ENCODE data around the gene TM4SF4. TPM values are rescaled to one million over a fixed set of nuclear protein-coding genes. Genes with fewer than 3 reads are reported as not detected.

TM4SF4 gene
- polyA plus RNA-seq, 1 donor from 2014 or later = not detected

DNA sequence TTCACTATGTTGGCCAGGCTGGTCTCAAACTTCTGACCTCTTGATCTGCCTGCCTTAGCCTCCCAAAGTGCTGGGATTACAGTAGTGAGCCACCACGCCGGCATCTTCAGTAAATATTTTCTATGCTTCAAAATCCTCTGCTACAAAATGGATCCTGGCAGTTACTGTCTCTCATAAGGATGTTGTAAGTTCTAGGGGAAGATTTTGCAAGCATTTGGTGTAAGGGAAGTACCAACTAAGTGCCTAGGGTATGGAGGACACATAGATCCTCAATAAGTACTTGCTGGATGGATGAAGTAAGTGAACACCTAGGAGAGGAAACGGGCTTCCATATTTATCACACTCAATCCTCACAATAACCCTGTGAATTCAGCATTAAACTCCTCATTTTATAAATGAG is 6.6 kb downstream of the TM4SF4 start:
- H3K4me2 ChIP-seq (ENCODE audit: low read length) = no peak overlapping the region
- no peak overlapping the region for H3K9ac ChIP-seq (ENCODE audit: low read length)
- no peaks in the 10 kb centered on the region for H3K27me3 ChIP-seq (ENCODE audit: insufficient read depth, low read depth, low read length)
- no peaks in the 10 kb centered on the region for H3F3A ChIP-seq (ENCODE audit: insufficient read depth, low read length, poor library complexity, severe bottlenecking)
- no peak overlapping the region for H3K27ac ChIP-seq (ENCODE audit: low read length)
- no peaks in the 10 kb centered on the region for H3K36me3 ChIP-seq (ENCODE audit: insufficient read depth, low read length)
- no peak overlapping the region for H2AFZ ChIP-seq (ENCODE audit: low read depth, low read length)
- H4K20me1 ChIP-seq (ENCODE audit: insufficient read depth) = no peaks in the 10 kb centered on the region
- no peak for TF ChIP-seq EP300 (conservative IDR thresholded peaks at IDR 0.05; ENCODE audit: poor library complexity, severe bottlenecking)
- TF ChIP-seq EZH2 (IDR thresholded peaks at IDR 0.05; ENCODE audit: borderline replicate concordance, insufficient read depth, low read length, poor library complexity, severe bottlenecking) = no peak
- TF ChIP-seq TAF1 (IDR thresholded peaks at IDR 0.05; ENCODE audit: low read depth) = no peak
- no peak for TF ChIP-seq MXI1 (conservative IDR thresholded peaks at IDR 0.05; ENCODE audit: poor library complexity, severe bottlenecking)
- TF ChIP-seq, protein P1, sequence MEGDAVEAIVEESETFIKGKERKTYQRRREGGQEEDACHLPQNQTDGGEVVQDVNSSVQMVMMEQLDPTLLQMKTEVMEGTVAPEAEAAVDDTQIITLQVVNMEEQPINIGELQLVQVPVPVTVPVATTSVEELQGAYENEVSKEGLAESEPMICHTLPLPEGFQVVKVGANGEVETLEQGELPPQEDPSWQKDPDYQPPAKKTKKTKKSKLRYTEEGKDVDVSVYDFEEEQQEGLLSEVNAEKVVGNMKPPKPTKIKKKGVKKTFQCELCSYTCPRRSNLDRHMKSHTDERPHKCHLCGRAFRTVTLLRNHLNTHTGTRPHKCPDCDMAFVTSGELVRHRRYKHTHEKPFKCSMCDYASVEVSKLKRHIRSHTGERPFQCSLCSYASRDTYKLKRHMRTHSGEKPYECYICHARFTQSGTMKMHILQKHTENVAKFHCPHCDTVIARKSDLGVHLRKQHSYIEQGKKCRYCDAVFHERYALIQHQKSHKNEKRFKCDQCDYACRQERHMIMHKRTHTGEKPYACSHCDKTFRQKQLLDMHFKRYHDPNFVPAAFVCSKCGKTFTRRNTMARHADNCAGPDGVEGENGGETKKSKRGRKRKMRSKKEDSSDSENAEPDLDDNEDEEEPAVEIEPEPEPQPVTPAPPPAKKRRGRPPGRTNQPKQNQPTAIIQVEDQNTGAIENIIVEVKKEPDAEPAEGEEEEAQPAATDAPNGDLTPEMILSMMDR (IDR thresholded peaks at IDR 0.05; ENCODE audit: poor library complexity, severe bottlenecking) = no peak
- no peak for TF ChIP-seq RAD21 (conservative IDR thresholded peaks at IDR 0.05)
- TF ChIP-seq POLR2AphosphoS5 (IDR thresholded peaks at IDR 0.05) = no peak
- TF ChIP-seq, protein P2, sequence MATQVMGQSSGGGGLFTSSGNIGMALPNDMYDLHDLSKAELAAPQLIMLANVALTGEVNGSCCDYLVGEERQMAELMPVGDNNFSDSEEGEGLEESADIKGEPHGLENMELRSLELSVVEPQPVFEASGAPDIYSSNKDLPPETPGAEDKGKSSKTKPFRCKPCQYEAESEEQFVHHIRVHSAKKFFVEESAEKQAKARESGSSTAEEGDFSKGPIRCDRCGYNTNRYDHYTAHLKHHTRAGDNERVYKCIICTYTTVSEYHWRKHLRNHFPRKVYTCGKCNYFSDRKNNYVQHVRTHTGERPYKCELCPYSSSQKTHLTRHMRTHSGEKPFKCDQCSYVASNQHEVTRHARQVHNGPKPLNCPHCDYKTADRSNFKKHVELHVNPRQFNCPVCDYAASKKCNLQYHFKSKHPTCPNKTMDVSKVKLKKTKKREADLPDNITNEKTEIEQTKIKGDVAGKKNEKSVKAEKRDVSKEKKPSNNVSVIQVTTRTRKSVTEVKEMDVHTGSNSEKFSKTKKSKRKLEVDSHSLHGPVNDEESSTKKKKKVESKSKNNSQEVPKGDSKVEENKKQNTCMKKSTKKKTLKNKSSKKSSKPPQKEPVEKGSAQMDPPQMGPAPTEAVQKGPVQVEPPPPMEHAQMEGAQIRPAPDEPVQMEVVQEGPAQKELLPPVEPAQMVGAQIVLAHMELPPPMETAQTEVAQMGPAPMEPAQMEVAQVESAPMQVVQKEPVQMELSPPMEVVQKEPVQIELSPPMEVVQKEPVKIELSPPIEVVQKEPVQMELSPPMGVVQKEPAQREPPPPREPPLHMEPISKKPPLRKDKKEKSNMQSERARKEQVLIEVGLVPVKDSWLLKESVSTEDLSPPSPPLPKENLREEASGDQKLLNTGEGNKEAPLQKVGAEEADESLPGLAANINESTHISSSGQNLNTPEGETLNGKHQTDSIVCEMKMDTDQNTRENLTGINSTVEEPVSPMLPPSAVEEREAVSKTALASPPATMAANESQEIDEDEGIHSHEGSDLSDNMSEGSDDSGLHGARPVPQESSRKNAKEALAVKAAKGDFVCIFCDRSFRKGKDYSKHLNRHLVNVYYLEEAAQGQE (IDR thresholded peaks at IDR 0.05; ENCODE audit: borderline replicate concordance) = no peak
- TF ChIP-seq SMC3 (conservative IDR thresholded peaks at IDR 0.05; ENCODE audit: poor library complexity) = no peak
- H3K9me3 ChIP-seq (ENCODE audit: low read length) = no peaks in the 10 kb centered on the region
- H3K9me2 ChIP-seq (ENCODE audit: insufficient read depth, low read length) = no peaks in the 10 kb centered on the region
- no peaks in the 10 kb centered on the region for H3K79me2 ChIP-seq (replicated peaks; ENCODE audit: insufficient read depth, low read length)
- no peak overlapping the region for H3K4me3 ChIP-seq (ENCODE audit: low read length)

DNA sequence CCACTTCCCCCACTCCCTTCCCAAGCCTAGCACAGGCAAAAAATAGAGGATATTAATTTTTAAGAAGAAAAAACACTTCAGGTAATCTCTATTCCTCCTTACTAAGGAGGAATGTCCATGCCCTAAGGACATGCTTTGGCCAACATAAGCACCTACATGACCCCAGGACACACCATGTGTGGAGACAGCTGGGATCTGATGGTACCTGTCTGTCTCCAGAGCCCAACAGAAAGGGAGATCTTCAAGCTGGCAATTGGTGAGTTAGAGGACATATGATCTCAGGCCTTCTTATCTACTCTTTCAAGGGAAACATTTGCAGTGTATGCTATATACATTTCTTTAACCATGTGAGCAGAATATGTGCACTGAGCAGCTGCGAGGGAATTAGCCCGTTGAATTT is 7.0 kb downstream of the TM4SF4 start:
- Histone ChIP-seq H3K9me2 (ENCODE audit: insufficient read depth, low read length) (no peaks in the 10 kb centered on the region), H3K9me3 (ENCODE audit: low read length) (no peaks in the 10 kb centered on the region), H3K36me3 (ENCODE audit: insufficient read depth, low read length) (no peaks in the 10 kb centered on the region), H3K79me2 (replicated peaks; ENCODE audit: insufficient read depth, low read length) (no peaks in the 10 kb centered on the region), H3K4me2 (ENCODE audit: low read length) (no peak overlapping the region), H3K27me3 (ENCODE audit: insufficient read depth, low read depth, low read length) (no peaks in the 10 kb centered on the region), H3K27ac (ENCODE audit: low read length) (no peak overlapping the region), H2AFZ (ENCODE audit: low read depth, low read length) (no peak overlapping the region), H3F3A (ENCODE audit: insufficient read depth, low read length, poor library complexity, severe bottlenecking) (no peaks in the 10 kb centered on the region), H4K20me1 (ENCODE audit: insufficient read depth) (no peaks in the 10 kb centered on the region), H3K9ac (ENCODE audit: low read length) (no peak overlapping the region), H3K4me3 (ENCODE audit: low read length) (no peak overlapping the region)
- TF ChIP-seq RAD21 (conservative IDR thresholded peaks at IDR 0.05) (no peak), SMC3 (conservative IDR thresholded peaks at IDR 0.05; ENCODE audit: poor library complexity) (no peak), TAF1 (IDR thresholded peaks at IDR 0.05; ENCODE audit: low read depth) (no peak), EP300 (conservative IDR thresholded peaks at IDR 0.05; ENCODE audit: poor library complexity, severe bottlenecking) (no peak), MXI1 (conservative IDR thresholded peaks at IDR 0.05; ENCODE audit: poor library complexity, severe bottlenecking) (no peak), EZH2 (IDR thresholded peaks at IDR 0.05; ENCODE audit: borderline replicate concordance, insufficient read depth, low read length, poor library complexity, severe bottlenecking) (no peak), POLR2AphosphoS5 (IDR thresholded peaks at IDR 0.05) (no peak)
- TF ChIP-seq, protein P1 (IDR thresholded peaks at IDR 0.05; ENCODE audit: poor library complexity, severe bottlenecking) = no peak
- TF ChIP-seq, protein P2 (IDR thresholded peaks at IDR 0.05; ENCODE audit: borderline replicate concordance) = no peak

All from neural cell (in vitro differentiated cells).